ENCODE results near the gene NUB1.

Gene NUB1

GRCh38 chr7:151426441-151426903, 84.9 kb downstream of the NUB1 start:
- DNase-seq: no peak

- no peak for DNase-seq
Measured at GRCh38 chr7:151426904-151427704, 85.5 kb downstream of the NUB1 start.

GRCh38 chr7:151427705-151428377, 86.2 kb downstream of the NUB1 start:
- no peak for DNase-seq
